ENCODE measurements around the gene ENPP3.

Gene ENPP3

DNA sequence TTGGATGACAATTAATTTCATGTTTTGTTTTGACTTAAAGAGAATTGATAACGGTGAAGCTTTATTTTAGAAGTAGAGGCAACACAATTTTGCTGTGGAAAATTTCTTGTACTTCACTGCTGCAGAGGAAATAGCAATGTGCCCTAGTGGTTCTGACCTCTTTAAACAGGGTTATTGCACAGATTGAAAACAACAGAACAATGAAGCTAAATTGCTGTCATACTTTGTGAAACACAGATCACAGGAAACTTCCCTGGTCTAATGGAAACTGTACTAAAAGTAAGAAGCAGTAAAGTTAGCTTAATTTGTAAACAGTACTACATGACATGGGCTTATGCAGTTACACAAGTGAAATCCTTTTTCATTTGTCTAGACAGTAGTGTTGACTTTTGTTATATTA, 32.8 kb downstream of the ENPP3 start:
- FAIRE-seq (no peak), DNase-seq (ENCODE audit: insufficient read length, low spot score) (no peak)
- TF ChIP-seq POU2F2 (IDR thresholded peaks at IDR 0.05; ENCODE audit: low read depth, low read length) (no peak), TAF1 (IDR thresholded peaks at IDR 0.05; ENCODE audit: low read depth, low read length) (no peak), POLR2A (IDR thresholded peaks at IDR 0.05; ENCODE audit: low read depth, low read length) (no peak), SPI1 (IDR thresholded peaks at IDR 0.05; ENCODE audit: low read depth, low read length) (no peak), POLR2AphosphoS5 (IDR thresholded peaks at IDR 0.05; ENCODE audit: low read depth, low read length) (no peak), PAX5 (IDR thresholded peaks at IDR 0.05; ENCODE audit: insufficient read depth, low read length, severe bottlenecking) (no peak)

DNA sequence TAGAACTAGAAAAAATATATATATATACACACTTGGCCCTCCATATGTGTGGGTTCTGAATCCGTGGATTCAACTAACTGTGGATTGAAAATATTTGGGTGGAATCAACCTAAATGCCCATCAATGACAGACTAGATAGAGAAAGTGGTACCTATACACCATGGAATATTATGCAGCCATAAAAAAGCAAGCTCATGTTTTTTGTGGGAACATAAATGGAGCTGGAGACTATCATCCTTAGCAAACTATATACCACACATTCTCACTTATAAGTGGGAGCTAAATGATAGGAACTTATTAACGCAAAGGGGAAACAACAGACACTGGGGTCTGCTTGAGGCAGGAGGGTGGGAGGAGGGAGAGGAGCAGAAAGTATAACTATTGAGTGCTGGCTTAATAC, 36.1 kb downstream of the ENPP3 start:
- no peak for TF ChIP-seq TAF1 (IDR thresholded peaks at IDR 0.05; ENCODE audit: low read depth, low read length)
- no peak for TF ChIP-seq POLR2A (IDR thresholded peaks at IDR 0.05; ENCODE audit: low read depth, low read length)
- no peak for DNase-seq (ENCODE audit: insufficient read length, low spot score)
- FAIRE-seq, result no peak

DNA sequence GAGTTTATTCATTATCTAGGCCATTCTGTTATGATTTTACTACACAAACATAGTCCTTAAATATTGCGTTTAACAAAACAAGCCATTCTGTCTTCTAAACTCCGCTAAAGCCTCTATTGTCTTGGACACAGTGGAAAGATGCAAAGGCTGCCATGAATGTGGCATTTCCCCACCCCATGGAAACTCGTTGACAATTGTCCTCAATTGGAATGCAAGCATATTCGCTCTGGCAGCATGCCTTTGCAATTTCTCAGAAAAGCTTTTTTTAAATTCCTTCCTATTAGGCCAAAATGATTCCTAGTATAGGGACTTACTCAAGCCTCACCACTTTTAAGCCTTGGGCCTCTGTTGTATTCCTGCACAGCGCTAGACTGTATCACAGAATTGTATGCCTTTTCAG, 41.3 kb downstream of the ENPP3 start:
- DNase-seq (ENCODE audit: insufficient read length, low spot score), result no peak
- no peak for TF ChIP-seq PAX5 (IDR thresholded peaks at IDR 0.05; ENCODE audit: insufficient read depth, low read length, severe bottlenecking)
- no peak for TF ChIP-seq POU2F2 (IDR thresholded peaks at IDR 0.05; ENCODE audit: low read depth, low read length)
- TF ChIP-seq SPI1 (IDR thresholded peaks at IDR 0.05; ENCODE audit: low read depth, low read length), result no peak
- no peak for TF ChIP-seq TAF1 (IDR thresholded peaks at IDR 0.05; ENCODE audit: low read depth, low read length)
- TF ChIP-seq POLR2AphosphoS5 (IDR thresholded peaks at IDR 0.05; ENCODE audit: low read depth, low read length), result no peak
- TF ChIP-seq POLR2A (IDR thresholded peaks at IDR 0.05; ENCODE audit: low read depth, low read length), result no peak
- no peak for FAIRE-seq

DNA sequence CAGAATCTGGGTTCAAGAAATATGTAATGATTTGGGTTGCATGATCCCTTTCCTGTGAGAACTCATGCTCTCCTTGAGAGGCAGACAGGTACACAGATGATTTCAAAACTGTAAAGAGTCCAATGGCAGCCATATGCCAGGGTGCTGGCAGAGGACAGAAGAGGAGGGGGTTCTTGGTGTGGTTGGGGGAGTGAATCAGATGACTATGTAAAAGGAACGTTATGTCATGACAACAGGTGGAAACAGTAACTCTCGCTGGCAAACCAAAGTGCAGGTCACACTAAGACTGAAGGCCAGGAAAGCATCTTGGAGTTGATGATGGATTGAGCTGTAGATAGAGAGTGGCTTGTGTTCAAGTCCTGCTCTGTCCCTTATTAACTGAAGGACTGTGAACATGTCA, 43.8 kb downstream of the ENPP3 start:
- no peak for FAIRE-seq
- TF ChIP-seq POLR2AphosphoS5 (IDR thresholded peaks at IDR 0.05; ENCODE audit: low read depth, low read length) (no peak), POU2F2 (IDR thresholded peaks at IDR 0.05; ENCODE audit: low read depth, low read length) (no peak), TAF1 (IDR thresholded peaks at IDR 0.05; ENCODE audit: low read depth, low read length) (no peak), SPI1 (IDR thresholded peaks at IDR 0.05; ENCODE audit: low read depth, low read length) (no peak), POLR2A (IDR thresholded peaks at IDR 0.05; ENCODE audit: low read depth, low read length) (no peak), PAX5 (IDR thresholded peaks at IDR 0.05; ENCODE audit: insufficient read depth, low read length, severe bottlenecking) (no peak)

DNA sequence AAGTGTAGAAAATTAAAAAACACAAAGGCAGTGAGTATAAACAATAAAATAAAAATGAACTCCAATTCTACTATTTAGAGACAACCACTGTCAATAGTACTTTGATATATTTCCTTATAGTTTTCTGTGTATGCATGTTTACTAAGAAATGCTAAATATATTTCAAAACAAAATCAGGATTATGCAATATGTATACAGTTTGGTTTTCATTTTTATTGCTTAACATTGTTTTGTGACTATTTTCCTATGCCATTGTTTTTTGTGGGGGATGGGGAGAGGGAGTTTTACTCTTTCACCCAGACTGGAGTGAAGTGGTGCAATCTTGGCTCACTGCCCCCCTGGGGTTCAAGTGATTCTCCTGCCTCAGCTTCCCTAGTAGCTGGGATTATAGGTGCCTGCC, 44.5 kb downstream of the ENPP3 start:
- FAIRE-seq (no peak), DNase-seq (ENCODE audit: insufficient read length, low spot score) (no peak)
- TF ChIP-seq POLR2AphosphoS5 (IDR thresholded peaks at IDR 0.05; ENCODE audit: low read depth, low read length) (no peak), PAX5 (IDR thresholded peaks at IDR 0.05; ENCODE audit: insufficient read depth, low read length, severe bottlenecking) (no peak), POLR2A (IDR thresholded peaks at IDR 0.05; ENCODE audit: low read depth, low read length) (no peak), TAF1 (IDR thresholded peaks at IDR 0.05; ENCODE audit: low read depth, low read length) (no peak), POU2F2 (IDR thresholded peaks at IDR 0.05; ENCODE audit: low read depth, low read length) (no peak), SPI1 (IDR thresholded peaks at IDR 0.05; ENCODE audit: low read depth, low read length) (no peak)

More for the DNA sequence above, 43.8 kb downstream of the ENPP3 start:
- DNase-seq (ENCODE audit: insufficient read length, low spot score), result no peak

DNA sequence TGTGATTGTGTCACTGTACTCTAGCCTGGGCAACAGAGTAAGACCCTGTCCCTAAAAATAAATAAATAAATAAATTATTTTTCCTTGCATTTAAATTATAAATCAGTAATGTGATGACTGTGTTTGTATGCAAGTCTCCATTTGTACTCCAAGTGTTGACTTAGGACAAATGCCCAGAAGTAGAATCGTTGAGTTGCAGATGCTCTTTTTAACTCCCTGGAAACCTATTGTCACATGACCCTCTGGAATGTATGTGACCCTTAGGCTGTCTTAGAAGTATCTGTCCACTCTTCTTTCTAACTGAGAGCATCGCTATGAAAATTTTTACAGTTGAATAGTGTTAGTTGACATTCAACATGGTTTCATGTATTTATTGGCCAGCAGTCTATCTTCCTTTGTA, 45.3 kb downstream of the ENPP3 start:
- DNase-seq (ENCODE audit: insufficient read length, low spot score), result no peak
- TF ChIP-seq SPI1 (IDR thresholded peaks at IDR 0.05; ENCODE audit: low read depth, low read length), result no peak
- TF ChIP-seq PAX5 (IDR thresholded peaks at IDR 0.05; ENCODE audit: insufficient read depth, low read length, severe bottlenecking), result no peak
- TF ChIP-seq POLR2A (IDR thresholded peaks at IDR 0.05; ENCODE audit: low read depth, low read length), result no peak
- TF ChIP-seq TAF1 (IDR thresholded peaks at IDR 0.05; ENCODE audit: low read depth, low read length), result no peak
- no peak for TF ChIP-seq POLR2AphosphoS5 (IDR thresholded peaks at IDR 0.05; ENCODE audit: low read depth, low read length)
- TF ChIP-seq POU2F2 (IDR thresholded peaks at IDR 0.05; ENCODE audit: low read depth, low read length), result no peak
- no peak for FAIRE-seq

DNA sequence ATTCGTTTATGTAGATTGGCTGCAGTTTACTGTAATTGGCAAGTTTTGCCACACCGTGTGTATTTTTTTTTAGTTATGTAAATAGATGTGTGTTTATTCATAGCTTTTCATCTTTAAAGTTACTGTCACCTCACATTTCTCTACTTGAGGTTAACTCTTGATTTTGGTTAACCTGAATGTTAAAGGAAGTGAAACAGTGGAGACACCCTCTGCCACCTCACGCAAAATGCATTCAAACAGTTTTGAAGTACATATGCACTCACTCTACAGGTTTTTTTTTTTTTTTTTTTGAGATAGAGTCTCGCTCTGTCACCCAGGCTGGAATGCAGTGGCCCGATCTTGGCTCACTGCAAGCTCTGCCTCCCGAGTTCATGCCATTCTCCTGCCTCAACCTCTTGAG, 46.4 kb downstream of the ENPP3 start:
- DNase-seq (ENCODE audit: insufficient read length, low spot score) (no peak), FAIRE-seq (peak; percentile 77)
- TF ChIP-seq POLR2AphosphoS5 (IDR thresholded peaks at IDR 0.05; ENCODE audit: low read depth, low read length) (no peak), SPI1 (IDR thresholded peaks at IDR 0.05; ENCODE audit: low read depth, low read length) (peak; percentile 88)

DNA sequence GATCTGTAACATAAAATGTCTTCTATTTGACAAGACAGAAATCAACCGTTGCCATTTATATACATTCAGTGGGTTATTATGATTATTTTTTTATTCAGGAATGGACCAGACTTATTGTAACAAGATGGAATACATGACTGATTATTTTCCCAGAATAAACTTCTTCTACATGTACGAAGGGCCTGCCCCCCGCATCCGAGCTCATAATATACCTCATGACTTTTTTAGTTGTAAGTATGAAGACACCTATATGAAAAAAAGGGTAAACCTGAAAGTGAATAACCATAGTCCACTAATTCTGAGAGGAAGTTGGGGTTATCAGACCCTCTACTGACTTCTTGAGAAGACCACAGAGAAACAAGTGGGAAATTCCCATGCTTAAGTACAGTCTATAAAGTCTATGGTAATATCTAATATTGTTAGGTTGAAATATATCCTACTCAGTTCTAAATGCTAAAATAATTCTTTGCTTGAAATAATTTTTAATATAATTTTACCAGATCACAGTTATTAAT, 48.2 kb downstream of the ENPP3 start:
- DNase-seq (ENCODE audit: insufficient read length, low spot score) (no peak), FAIRE-seq (no peak)
- TF ChIP-seq SPI1 (IDR thresholded peaks at IDR 0.05; ENCODE audit: low read depth, low read length), result peak; percentile 64
- no peak for TF ChIP-seq POLR2A (IDR thresholded peaks at IDR 0.05; ENCODE audit: low read depth, low read length)
- peak; percentile 65; the same call in 1 of the 2 replicates for TF ChIP-seq POU2F2 (IDR thresholded peaks at IDR 0.05; ENCODE audit: low read depth, low read length)
- TF ChIP-seq PAX5 (IDR thresholded peaks at IDR 0.05; ENCODE audit: insufficient read depth, low read length, severe bottlenecking), result peak; percentile 60

DNA sequence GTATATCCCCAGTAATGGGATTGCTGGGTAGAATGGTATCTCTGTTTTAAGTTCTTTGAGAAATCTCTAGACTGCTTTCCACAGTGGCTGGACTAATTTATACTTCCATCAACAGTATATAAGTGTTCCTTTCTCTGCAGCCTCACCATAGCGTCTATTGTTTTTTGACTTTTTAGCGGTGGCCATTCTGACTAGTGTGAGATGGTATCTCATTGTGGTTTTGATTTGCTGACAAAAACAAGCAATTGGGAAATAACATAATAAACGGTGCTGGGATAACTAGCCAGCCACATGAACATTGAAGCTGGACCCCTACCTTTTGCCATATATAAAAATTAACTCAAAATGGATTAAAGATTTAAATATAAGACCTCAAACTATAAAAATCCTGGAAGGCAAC, 49.9 kb downstream of the ENPP3 start:
- FAIRE-seq, result no peak
- TF ChIP-seq SPI1 (IDR thresholded peaks at IDR 0.05; ENCODE audit: low read depth, low read length) (no peak), PAX5 (IDR thresholded peaks at IDR 0.05; ENCODE audit: insufficient read depth, low read length, severe bottlenecking) (no peak), POLR2A (IDR thresholded peaks at IDR 0.05; ENCODE audit: low read depth, low read length) (no peak), POU2F2 (IDR thresholded peaks at IDR 0.05; ENCODE audit: low read depth, low read length) (no peak), TAF1 (IDR thresholded peaks at IDR 0.05; ENCODE audit: low read depth, low read length) (no peak), POLR2AphosphoS5 (IDR thresholded peaks at IDR 0.05; ENCODE audit: low read depth, low read length) (no peak)
- DNase-seq (ENCODE audit: insufficient read length, low spot score), result no peak

DNA sequence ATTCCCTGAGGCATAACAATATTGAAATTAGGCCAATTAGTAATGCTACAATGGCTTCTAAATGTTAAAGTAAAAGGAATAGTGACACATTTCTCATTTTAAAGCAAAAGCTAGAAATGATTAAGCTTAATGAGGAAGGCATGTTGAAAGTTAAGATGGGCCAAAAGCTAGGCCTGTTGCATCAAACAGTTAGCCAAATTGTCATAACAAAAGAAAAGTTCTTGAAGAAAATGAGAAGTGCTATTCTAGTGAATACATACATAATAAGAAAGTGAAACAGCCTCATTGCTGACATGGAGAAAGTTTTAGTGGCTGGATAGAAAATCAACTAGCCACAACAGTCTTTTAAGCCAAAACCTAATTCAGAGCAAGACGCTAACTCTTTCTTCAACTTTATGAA, 51.2 kb downstream of the ENPP3 start:
- DNase-seq (ENCODE audit: insufficient read length, low spot score) (no peak), FAIRE-seq (peak; percentile 59)
- peak; percentile 56 for TF ChIP-seq SPI1 (IDR thresholded peaks at IDR 0.05; ENCODE audit: low read depth, low read length)
- TF ChIP-seq POLR2AphosphoS5 (IDR thresholded peaks at IDR 0.05; ENCODE audit: low read depth, low read length), result no peak
- no peak; the same call in 1 of the 2 replicates for TF ChIP-seq POU2F2 (IDR thresholded peaks at IDR 0.05; ENCODE audit: low read depth, low read length)
- TF ChIP-seq PAX5 (IDR thresholded peaks at IDR 0.05; ENCODE audit: insufficient read depth, low read length, severe bottlenecking), result peak; percentile 43
- TF ChIP-seq TAF1 (IDR thresholded peaks at IDR 0.05; ENCODE audit: low read depth, low read length), result no peak
- TF ChIP-seq POLR2A (IDR thresholded peaks at IDR 0.05; ENCODE audit: low read depth, low read length), result no peak

Data from GM12891 (cell line).